ENCODE measurements around the gene KCNS1. TPM values are rescaled to one million over a fixed set of nuclear protein-coding genes. Genes with fewer than 3 reads are reported as not detected.

The KCNS1 gene
- total and polyA plus RNA-seq, 2 donors (not counting 1 experiment from before 2014, with no cell fraction given), result 0.33 to 0.50 TPM

- Histone ChIP-seq H3K9ac (ENCODE audit: insufficient read depth, low read length) (no peak overlapping the region), H4K20me1 (ENCODE audit: control insufficient read depth, extremely low read depth, insufficient read depth, low read length) (no peaks in the 10 kb centered on the region), H2AFZ (ENCODE audit: low read length) (no peak overlapping the region), H3K27ac (ENCODE audit: insufficient read depth, low read length) (no peak overlapping the region), H3K79me2 (ENCODE audit: control insufficient read depth, insufficient read depth, low read length) (no peaks in the 10 kb centered on the region), H3K4me1 (ENCODE audit: control insufficient read depth, extremely low read depth, insufficient read depth, low read length) (no peaks in the 10 kb centered on the region), H3K9me3 (ENCODE audit: control insufficient read depth, insufficient read depth, low read depth, low read length) (no peaks in the 10 kb centered on the region), H3K27me3 (ENCODE audit: control insufficient read depth, insufficient read depth, low read length) (peaks cover 11% of the 10 kb centered on the region), H3K36me3 (ENCODE audit: control insufficient read depth, insufficient read depth, low read length) (no peaks in the 10 kb centered on the region), H3K4me3 (replicated peaks in 1 of 4; ENCODE audit: control extremely low read depth in 1 of 4, insufficient read depth in 1 of 4, low read depth in 3 of 4, low read length in 4 of 4) (no peak overlapping the region), H3K4me2 (ENCODE audit: extremely low read depth, insufficient read depth, low read length) (no peak overlapping the region)
- peak; percentile 45 to 72 for DNase-seq (ENCODE audit: low read depth in 2 of 2)
- TF ChIP-seq EZH2 (IDR thresholded peaks at IDR 0.05; ENCODE audit: low read length, missing control alignments), result no peak
- peak; percentile 70 to 82 for TF ChIP-seq CTCF (conservative IDR thresholded peaks at IDR 0.05 in 1 of 2, IDR thresholded peaks at IDR 0.05 in 1 of 2; ENCODE audit: low read depth in 1 of 2, low read length in 2 of 2)
These were observed 5.1 kb downstream of the KCNS1 start for GRCh38 chr20:45095805-45096238.

GRCh38 chr20:45094864-45095574 is 5.9 kb downstream of the KCNS1 start:
- Histone ChIP-seq H3K4me3 (replicated peaks in 1 of 4; ENCODE audit: control extremely low read depth in 1 of 4, insufficient read depth in 1 of 4, low read depth in 3 of 4, low read length in 4 of 4) (no peak overlapping the region), H3K36me3 (ENCODE audit: control insufficient read depth, insufficient read depth, low read length) (no peaks in the 10 kb centered on the region), H3K4me1 (ENCODE audit: control insufficient read depth, extremely low read depth, insufficient read depth, low read length) (no peaks in the 10 kb centered on the region), H3K27ac (ENCODE audit: insufficient read depth, low read length) (no peak overlapping the region), H3K9ac (ENCODE audit: insufficient read depth, low read length) (no peak overlapping the region), H3K4me2 (ENCODE audit: extremely low read depth, insufficient read depth, low read length) (no peak overlapping the region), H4K20me1 (ENCODE audit: control insufficient read depth, extremely low read depth, insufficient read depth, low read length) (no peaks in the 10 kb centered on the region), H3K79me2 (ENCODE audit: control insufficient read depth, insufficient read depth, low read length) (no peaks in the 10 kb centered on the region), H2AFZ (ENCODE audit: low read length) (no peak overlapping the region), H3K27me3 (ENCODE audit: control insufficient read depth, insufficient read depth, low read length) (peaks cover 11% of the 10 kb centered on the region), H3K9me3 (ENCODE audit: control insufficient read depth, insufficient read depth, low read depth, low read length) (no peaks in the 10 kb centered on the region)
- DNase-seq (ENCODE audit: low read depth in 2 of 2), result no peak
- TF ChIP-seq CTCF (conservative IDR thresholded peaks at IDR 0.05 in 1 of 2, IDR thresholded peaks at IDR 0.05 in 1 of 2; ENCODE audit: low read depth in 1 of 2, low read length in 2 of 2) (no peak), EZH2 (IDR thresholded peaks at IDR 0.05; ENCODE audit: low read length, missing control alignments) (no peak)

- no peak overlapping the region for H3K4me2 ChIP-seq (ENCODE audit: extremely low read depth, insufficient read depth, low read length)
- no peaks in the 10 kb centered on the region for H3K79me2 ChIP-seq (ENCODE audit: control insufficient read depth, insufficient read depth, low read length)
- H3K27ac ChIP-seq (ENCODE audit: insufficient read depth, low read length), result no peak overlapping the region
- TF ChIP-seq EZH2 (IDR thresholded peaks at IDR 0.05; ENCODE audit: low read length, missing control alignments) (no peak), CTCF (conservative IDR thresholded peaks at IDR 0.05 in 1 of 2, IDR thresholded peaks at IDR 0.05 in 1 of 2; ENCODE audit: low read depth in 1 of 2, low read length in 2 of 2) (no peak)
- no peak overlapping the region for H3K9ac ChIP-seq (ENCODE audit: insufficient read depth, low read length)
- no peaks in the 10 kb centered on the region for H3K4me1 ChIP-seq (ENCODE audit: control insufficient read depth, extremely low read depth, insufficient read depth, low read length)
- DNase-seq (ENCODE audit: low read depth in 2 of 2), result no peak
- H4K20me1 ChIP-seq (ENCODE audit: control insufficient read depth, extremely low read depth, insufficient read depth, low read length), result no peaks in the 10 kb centered on the region
- no peaks in the 10 kb centered on the region for H3K36me3 ChIP-seq (ENCODE audit: control insufficient read depth, insufficient read depth, low read length)
- no peaks in the 10 kb centered on the region for H3K9me3 ChIP-seq (ENCODE audit: control insufficient read depth, insufficient read depth, low read depth, low read length)
- no peak overlapping the region for H2AFZ ChIP-seq (ENCODE audit: low read length)
- H3K4me3 ChIP-seq (replicated peaks in 1 of 4; ENCODE audit: control extremely low read depth in 1 of 4, insufficient read depth in 1 of 4, low read depth in 3 of 4, low read length in 4 of 4), result no peak overlapping the region
- peaks cover 8% of the 10 kb centered on the region for H3K27me3 ChIP-seq (ENCODE audit: control insufficient read depth, insufficient read depth, low read length)
These were observed 6.7 kb downstream of the KCNS1 start for GRCh38 chr20:45094201-45094600.

Measured in fibroblast of lung (primary cell).